ENCODE data around the gene MAPK8.

Gene MAPK8

DNA sequence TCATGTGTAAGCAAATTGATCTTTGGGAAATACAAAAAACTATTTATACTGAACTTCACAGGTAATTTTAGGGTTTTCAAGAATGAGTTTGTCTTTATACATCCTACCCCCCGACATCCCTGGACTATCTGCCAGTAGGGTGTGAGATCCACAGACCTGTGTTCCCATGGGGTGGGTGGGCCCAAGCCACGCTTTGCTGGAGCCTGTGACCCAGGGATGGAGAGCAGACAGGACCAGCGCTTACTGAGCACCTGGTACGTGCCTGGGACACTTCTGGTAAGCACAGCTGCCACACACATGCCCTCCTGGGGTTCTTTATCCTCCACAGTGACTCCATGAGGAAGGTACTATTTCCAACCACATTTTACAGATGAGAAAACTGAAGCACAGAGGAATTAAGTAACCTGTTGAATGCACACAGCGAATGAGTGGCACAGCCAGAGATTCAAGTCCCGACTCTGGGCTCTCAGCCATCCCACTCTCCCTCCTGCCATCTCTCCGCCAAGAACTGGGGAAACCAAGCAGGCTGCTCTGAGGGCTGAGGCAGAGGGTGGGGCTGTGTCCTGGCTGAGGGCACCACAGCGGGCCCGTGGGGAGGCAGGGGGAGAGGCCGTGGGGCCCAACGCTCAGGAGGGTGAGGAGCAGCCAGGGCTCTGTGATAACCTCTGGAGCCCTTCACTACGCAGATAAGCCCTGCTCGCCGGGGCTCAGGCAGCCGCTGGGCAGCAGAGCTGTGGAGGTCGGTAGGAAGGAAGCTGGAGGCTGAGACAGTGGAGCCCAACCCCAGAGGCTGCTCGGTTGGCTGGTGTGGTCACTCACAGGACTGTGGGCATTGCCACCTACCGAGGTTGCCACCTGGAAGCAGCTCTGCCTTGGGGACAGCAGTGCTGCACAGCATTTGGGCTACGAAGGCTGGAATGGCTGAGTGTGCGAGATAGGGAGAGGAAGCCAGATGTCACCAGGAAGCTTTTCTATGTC, 174.2 kb downstream of the MAPK8 start:
- no peak for DNase-seq

- no peak for DNase-seq
Measured at GRCh38 chr10:48481385-48481784, 174.9 kb downstream of the MAPK8 start.

DNA sequence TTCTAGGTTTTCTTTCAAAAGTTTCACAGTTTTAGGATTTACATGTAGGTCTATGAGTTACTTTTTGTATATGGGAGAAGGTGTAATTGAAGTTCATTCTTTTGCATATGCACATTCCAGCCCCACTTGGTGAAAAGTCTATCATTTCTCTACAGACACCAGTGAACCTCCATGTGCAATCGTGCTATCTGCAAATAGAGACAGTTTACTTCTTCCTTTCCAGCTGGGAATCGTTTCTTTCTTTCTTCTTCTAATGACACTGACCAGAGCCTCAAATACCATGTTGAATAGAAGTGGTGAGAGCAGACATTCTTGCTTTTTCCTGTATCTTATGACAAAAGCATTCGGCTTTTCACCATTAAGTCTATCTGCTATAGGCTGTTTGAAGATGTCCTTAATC, 175.7 kb downstream of the MAPK8 start:
- DNase-seq = no peak

DNA sequence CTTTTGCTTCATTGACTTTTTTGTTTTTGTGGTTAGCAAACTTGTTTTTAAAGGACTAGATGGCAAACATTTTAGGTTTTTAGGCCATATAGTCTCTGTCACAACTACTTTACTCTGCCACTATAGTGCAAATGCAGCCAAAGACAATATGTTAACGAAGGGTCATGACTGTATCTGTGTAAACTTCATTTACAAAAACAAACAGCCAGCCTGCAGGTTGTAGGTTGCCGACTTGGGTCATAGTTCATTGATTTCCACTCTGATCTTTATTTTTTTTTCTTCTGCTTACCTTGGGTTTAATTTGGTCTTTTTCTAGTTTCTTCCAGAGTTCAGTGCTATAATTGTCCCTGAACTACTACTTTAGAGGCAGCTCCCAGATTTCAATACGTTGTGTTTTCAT, 178.4 kb downstream of the MAPK8 start:
- no peak for DNase-seq

GRCh38 chr10:48485711-48486110, 179.2 kb downstream of the MAPK8 start:
- DNase-seq = no peak

DNA sequence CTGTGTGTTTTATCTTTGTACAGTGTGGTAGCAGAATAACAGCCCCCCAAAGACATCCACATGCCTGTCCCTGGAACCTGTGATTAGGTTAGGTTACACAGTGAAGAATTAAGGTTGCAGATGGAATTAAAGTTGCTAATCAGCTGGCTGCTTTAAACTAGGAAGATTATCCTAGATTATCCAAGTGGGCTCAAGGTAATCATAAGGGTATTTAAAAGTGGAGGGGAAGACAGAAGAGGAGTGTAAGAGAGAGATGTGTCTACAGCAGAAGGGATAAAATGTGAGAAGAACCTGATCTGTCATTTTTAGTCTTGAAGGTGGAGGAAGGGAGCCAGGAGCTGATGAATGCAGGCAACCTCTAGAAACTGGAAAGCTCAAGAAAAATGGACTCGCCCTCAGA, 180.8 kb downstream of the MAPK8 start:
- DNase-seq = no peak
